ENCODE measurements around the gene RAPGEF1.
"Not testable (repeated sequence)": the region's sequence is repeated elsewhere in the genome, so short reads cannot be mapped to it uniquely, and the experiment has no call there.

The RAPGEF1 gene

DNA sequence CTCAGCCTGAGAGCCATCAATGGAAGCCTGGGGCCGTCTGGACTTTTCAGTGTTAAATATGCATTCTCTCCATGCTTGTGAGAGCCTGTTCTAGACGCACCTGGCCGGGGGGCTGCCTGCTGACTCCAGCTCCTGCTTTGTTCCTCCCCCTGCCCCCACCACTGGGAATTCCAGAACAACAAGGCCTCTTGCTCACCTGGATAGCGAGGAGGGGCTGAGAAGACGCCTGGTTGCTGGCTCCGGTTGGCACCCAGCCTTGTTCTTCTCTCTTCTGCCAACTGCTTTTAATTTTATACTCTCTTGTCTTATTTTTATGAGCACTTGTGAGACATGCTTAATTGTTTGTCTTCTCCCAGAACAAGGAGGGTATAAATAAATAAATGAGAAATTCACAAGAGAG, 15.0 kb upstream of the RAPGEF1 start:
- ChIA-PET POLR2A (interaction anchor here (1.1 kb wide), 1 partner anchor 9 kb away, joined by 3 read pairs; no protein-coding TSS in a partner anchor), CTCF (interaction anchor here (0.6 to 2.9 kb wide), 33 partner anchors 10 to 821 kb away, joined by 3 to 17 read pairs (median 4); no protein-coding TSS in a partner anchor)
- Histone ChIP-seq H3K27ac (ENCODE audit: extremely low read depth, low read depth, low read length) (no peak overlapping the region), H3K9me3 (ENCODE audit: control insufficient read depth, insufficient read depth, low read depth, low read length) (no peaks in the 10 kb centered on the region), H3K4me1 (ENCODE audit: control insufficient read depth, insufficient read depth, low read length) (no peaks in the 10 kb centered on the region), H3K36me3 (ENCODE audit: control insufficient read depth in 2 of 2, insufficient read depth in 1 of 2, low read length in 2 of 2) (no peaks in the 10 kb centered on the region), H3K4me3 (ENCODE audit: low read depth, low read length) (no peak overlapping the region)
- TF ChIP-seq ZNF623 (tag by site-specific recombination; IDR thresholded peaks at IDR 0.05) (no peak), YY1 (tag by site-specific recombination; IDR thresholded peaks at IDR 0.05) (no peak), ZNF341 (tag by site-specific recombination; IDR thresholded peaks at IDR 0.05; ENCODE audit: low read depth) (no peak), ZNF571 (tag by site-specific recombination; IDR thresholded peaks at IDR 0.05) (no peak), ZNF544 (tag by site-specific recombination; IDR thresholded peaks at IDR 0.05) (no peak), KLF10 (tag by site-specific recombination; IDR thresholded peaks at IDR 0.05) (no peak), ZNF610 (tag by site-specific recombination; IDR thresholded peaks at IDR 0.05; ENCODE audit: borderline replicate concordance) (no peak), ZFP69B (tag by site-specific recombination; IDR thresholded peaks at IDR 0.05) (no peak), GLIS1 (tag by site-specific recombination; IDR thresholded peaks at IDR 0.05) (no peak), ZNF785 (tag by site-specific recombination; IDR thresholded peaks at IDR 0.05) (no peak), ZNF138 (tag by site-specific recombination; IDR thresholded peaks at IDR 0.05; ENCODE audit: borderline replicate concordance) (no peak), OSR2 (tag by site-specific recombination; IDR thresholded peaks at IDR 0.05) (no peak), MZF1 (tag by site-specific recombination; IDR thresholded peaks at IDR 0.05; ENCODE audit: borderline replicate concordance) (no peak), ZNF776 (tag by site-specific recombination; IDR thresholded peaks at IDR 0.05; ENCODE audit: borderline replicate concordance) (no peak), ZNF621 (tag by site-specific recombination; IDR thresholded peaks at IDR 0.05) (no peak), GLIS2 (tag by site-specific recombination; IDR thresholded peaks at IDR 0.05) (no peak), ZBTB1 (tag by site-specific recombination; IDR thresholded peaks at IDR 0.05) (no peak), SETDB1 (IDR thresholded peaks at IDR 0.05; ENCODE audit: insufficient read length, low read length) (no peak), ZNF174 (tag by site-specific recombination; IDR thresholded peaks at IDR 0.05) (no peak)

GRCh38 chr9:131753751-131754150, 13.9 kb upstream of the RAPGEF1 start:
- H3K4me3 ChIP-seq (ENCODE audit: low read depth, low read length); H3K4me1 ChIP-seq (ENCODE audit: control insufficient read depth, insufficient read depth, low read length); H3K9me3 ChIP-seq (ENCODE audit: control insufficient read depth, insufficient read depth, low read depth, low read length); H3K36me3 ChIP-seq (ENCODE audit: control insufficient read depth in 2 of 2, insufficient read depth in 1 of 2, low read length in 2 of 2); POLR2A ChIA-PET; H3K27ac ChIP-seq (ENCODE audit: extremely low read depth, low read depth, low read length): not testable (repeated sequence)
- CTCF ChIA-PET = interaction anchor here (0.6 to 2.9 kb wide), 8 partner anchors 11 to 759 kb away, joined by 3 to 12 read pairs (median 4); no protein-coding TSS in a partner anchor

DNA sequence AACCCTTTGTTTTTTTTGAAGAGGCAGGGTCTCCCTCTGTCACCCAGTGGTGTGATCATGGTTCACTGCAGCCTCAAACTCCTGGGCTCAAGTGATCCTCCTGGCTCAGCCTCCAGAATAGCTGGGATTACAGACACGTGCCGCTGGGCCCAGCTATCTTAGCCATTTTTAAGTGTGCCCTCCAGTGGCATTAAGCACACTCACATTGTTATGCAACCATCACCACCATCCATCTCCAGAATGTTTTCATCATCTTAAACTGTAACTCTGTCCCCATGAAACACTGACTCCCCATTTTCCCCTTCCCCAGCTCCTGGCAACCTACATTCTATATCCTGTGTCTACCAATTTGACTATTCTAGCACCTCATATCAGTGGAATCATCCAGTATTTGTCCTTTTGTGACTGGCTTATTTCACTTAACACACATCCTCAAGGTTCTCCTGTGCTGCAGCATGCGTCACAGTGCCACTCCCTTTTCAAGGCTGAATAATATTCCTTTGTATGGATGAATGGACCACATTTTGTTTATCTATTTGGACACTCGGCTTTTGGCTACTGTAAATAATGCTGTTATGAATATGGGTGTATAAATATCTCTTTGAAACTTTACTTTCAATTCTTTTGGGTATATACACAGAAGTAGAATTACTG, 12.5 kb upstream of the RAPGEF1 start:
- no peaks in the 10 kb centered on the region for H3K9me3 ChIP-seq (ENCODE audit: control insufficient read depth, insufficient read depth, low read depth, low read length)
- no peak overlapping the region for H3K4me3 ChIP-seq (ENCODE audit: low read depth, low read length)
- no peaks in the 10 kb centered on the region for H3K4me1 ChIP-seq (ENCODE audit: control insufficient read depth, insufficient read depth, low read length)
- CTCF ChIA-PET = interaction anchor here (0.6 to 2.5 kb wide), 7 partner anchors 12 to 509 kb away, joined by 3 to 10 read pairs (median 4); partner anchors contain the start of gene RAPGEF1
- POLR2A ChIA-PET = no interaction called here
- no peak overlapping the region for H3K27ac ChIP-seq (ENCODE audit: extremely low read depth, low read depth, low read length)
- no peaks in the 10 kb centered on the region for H3K36me3 ChIP-seq (ENCODE audit: control insufficient read depth in 2 of 2, insufficient read depth in 1 of 2, low read length in 2 of 2)
- TF ChIP-seq ZSCAN23 (tag by site-specific recombination; IDR thresholded peaks at IDR 0.05) = no peak
- no peak for TF ChIP-seq ZNF654 (tag by site-specific recombination; IDR thresholded peaks at IDR 0.05; ENCODE audit: low read depth)
- no peak for TF ChIP-seq ZNF266 (tag by site-specific recombination; IDR thresholded peaks at IDR 0.05; ENCODE audit: low read depth)
- TF ChIP-seq MYNN (tag by site-specific recombination; IDR thresholded peaks at IDR 0.05; ENCODE audit: borderline replicate concordance) = no peak
- TF ChIP-seq GLI4 (tag by site-specific recombination; IDR thresholded peaks at IDR 0.05) = no peak
- no peak for TF ChIP-seq ZNF324 (tag by site-specific recombination; IDR thresholded peaks at IDR 0.05)
- TF ChIP-seq, protein P1, sequence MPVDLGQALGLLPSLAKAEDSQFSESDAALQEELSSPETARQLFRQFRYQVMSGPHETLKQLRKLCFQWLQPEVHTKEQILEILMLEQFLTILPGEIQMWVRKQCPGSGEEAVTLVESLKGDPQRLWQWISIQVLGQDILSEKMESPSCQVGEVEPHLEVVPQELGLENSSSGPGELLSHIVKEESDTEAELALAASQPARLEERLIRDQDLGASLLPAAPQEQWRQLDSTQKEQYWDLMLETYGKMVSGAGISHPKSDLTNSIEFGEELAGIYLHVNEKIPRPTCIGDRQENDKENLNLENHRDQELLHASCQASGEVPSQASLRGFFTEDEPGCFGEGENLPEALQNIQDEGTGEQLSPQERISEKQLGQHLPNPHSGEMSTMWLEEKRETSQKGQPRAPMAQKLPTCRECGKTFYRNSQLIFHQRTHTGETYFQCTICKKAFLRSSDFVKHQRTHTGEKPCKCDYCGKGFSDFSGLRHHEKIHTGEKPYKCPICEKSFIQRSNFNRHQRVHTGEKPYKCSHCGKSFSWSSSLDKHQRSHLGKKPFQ (tag by site-specific recombination; IDR thresholded peaks at IDR 0.05) = no peak
- TF ChIP-seq ZNF146 (tag by site-specific recombination; IDR thresholded peaks at IDR 0.05) = peak; percentile 95
- TF ChIP-seq CTCF (tag by site-specific recombination; IDR thresholded peaks at IDR 0.05) = 0 out of 2 replicates have a peak, but pooled peaks have one; percentile 12
- TF ChIP-seq ZNF404 (tag by site-specific recombination; IDR thresholded peaks at IDR 0.05) = no peak
- TF ChIP-seq ZNF366 (tag by site-specific recombination; conservative IDR thresholded peaks at IDR 0.05) = no peak
